GM19193 (cell line): Measurements from ENCODE around the gene TIMP2.

Experiments
- POLR2A ChIP-seq: IDR thresholded peaks from 4 replicates; pipeline ENCODE4 v1.6.1; 2011; ENCODE audit not compliant: insufficient read depth, insufficient read length; ENCODE audit errors: extremely low read depth

Gene TIMP2

GRCh38 chr17:78892520-78892919 lies 32.7 kb downstream of the TIMP2 start:
- no peak for TF ChIP-seq POLR2A

DNA sequence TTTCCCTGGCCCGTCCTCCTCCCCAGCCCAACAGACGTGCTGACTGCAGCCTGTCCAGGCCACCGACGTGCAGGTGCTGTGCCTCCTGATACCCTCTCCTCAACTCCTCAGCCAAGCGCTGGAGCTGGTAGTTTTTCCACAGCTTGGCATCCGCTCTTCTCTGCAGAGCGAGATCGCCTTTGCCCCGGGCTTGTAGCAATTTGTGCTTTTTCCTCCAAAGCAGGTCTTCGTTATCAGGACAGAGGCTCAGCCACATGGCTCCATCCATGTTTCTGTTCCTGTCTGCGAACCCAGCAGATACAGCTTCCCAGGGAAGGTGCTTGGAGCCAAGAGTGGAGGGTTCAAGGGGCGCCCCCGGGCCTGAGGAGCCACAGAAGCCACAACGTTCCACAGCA lies 33.1 kb downstream of the TIMP2 start:
- TF ChIP-seq POLR2A, result no peak

- no peak for TF ChIP-seq POLR2A
Observed at GRCh38 chr17:78891406-78892061, 33.7 kb downstream of the TIMP2 start.

- no peak for TF ChIP-seq POLR2A
Observed at GRCh38 chr17:78890498-78890897, 34.7 kb downstream of the TIMP2 start.

DNA sequence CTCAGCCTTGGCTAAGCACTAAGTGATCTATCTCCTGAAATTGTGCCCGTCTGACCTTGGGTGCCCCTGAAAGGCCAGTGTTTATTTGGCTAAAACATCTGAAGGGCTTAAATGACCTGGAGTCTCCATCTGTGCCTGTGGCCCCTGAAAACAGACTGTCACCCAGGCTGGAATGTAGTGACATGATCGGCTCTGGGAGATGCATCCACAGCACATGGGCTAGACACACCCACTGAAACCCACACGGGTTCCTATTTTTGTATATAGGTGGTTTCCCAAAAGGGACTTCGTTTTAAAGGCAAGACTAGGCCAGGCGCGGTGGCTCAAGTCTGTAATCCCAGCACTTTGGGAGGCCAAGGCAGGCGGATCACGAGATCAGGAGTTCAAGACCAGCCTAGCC lies 35.7 kb downstream of the TIMP2 start:
- no peak for TF ChIP-seq POLR2A

DNA sequence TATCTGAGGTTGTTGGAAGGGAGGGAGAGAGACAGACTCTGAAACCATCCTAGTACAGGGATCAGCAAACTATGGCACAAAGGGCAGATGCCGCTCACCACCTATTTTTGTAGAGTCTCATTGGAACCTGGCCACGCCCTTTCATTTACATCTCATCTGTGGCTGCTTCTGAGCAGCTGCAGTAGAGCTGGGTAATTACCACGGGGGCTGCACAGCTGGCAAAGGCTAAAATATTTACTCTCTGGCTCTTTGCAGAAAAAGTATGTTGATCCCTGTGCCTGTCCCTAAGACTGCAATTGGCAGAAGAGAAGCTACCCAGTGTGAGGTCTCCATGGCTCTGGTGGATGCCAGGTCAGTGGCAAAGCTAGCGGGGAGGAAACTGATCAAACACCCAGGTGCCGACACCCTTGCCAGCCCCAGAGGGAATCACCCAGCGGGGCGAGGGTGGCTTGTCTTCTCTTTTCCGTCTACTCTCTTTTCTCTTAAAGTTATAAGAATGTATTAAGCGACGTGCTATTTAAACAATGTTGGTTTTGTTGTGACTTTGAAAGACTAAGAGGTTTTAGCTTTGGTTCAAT lies 36.2 kb downstream of the TIMP2 start:
- no peak for TF ChIP-seq POLR2A

GRCh38 chr17:78886954-78887353 lies 38.2 kb downstream of the TIMP2 start:
- TF ChIP-seq POLR2A, result no peak

- TF ChIP-seq POLR2A, result no peak
Observed at GRCh38 chr17:78885956-78886355, 39.2 kb downstream of the TIMP2 start.

GRCh38 chr17:78884876-78885667 lies 40.1 kb downstream of the TIMP2 start:
- no peak for TF ChIP-seq POLR2A

DNA sequence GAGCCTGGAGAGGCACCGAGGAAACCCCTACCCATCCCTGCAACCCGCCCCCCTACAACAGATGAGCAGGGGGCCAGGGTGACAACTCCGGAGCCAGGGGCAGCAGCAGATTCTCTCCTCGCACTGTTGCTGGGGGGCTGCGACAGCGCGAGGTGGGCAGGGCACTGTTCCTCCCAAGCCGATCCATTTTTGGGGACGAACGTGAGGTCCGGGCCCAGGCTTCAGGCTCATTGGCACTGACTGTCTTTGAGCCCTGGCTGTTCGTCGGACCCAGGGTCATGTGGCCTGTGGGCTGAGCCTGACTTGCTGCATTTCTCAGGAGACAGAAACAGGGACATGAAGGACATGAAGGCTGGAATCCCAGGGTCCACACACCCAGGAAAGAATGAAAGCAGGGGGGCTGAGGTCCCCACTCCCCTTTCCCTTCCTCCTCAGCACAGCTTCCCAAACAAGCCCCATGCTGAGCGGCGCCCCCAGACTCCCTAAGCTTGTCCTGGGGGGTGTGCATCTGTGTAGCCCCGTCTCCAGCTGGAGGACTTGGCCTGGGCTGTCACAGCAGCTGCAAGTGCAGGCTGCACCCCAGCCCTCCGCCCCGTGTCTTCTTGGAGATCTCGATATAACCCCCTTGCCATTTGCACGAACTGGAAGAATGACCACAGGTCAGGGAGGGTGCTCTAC lies 40.9 kb downstream of the TIMP2 start:
- no peak for TF ChIP-seq POLR2A

GRCh38 chr17:78883533-78884131 lies 41.6 kb downstream of the TIMP2 start:
- TF ChIP-seq POLR2A, result no peak

DNA sequence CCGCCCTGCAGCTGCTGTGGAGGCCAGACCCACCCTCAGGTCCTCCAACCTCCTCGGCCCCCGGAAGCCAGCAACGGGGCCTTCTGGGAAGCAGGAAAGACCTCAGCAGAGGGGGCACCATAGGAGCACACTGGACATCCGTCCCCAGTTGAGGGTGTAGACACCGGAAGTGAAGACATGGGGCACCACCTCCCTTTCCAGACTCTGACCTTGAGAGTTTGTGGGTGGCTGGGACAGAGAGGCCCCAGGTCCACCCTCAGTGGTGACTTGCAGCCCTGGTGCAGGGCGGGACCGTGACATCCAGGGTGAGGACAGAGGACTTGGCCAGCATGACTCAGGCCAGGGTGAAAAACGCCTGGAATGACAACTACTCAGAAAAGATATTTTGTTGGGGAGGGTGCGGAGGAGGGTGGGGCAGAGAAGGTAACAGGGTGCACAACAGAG lies 42.1 kb downstream of the TIMP2 start:
- no peak for TF ChIP-seq POLR2A

GRCh38 chr17:78882540-78883088 lies 42.6 kb downstream of the TIMP2 start:
- no peak for TF ChIP-seq POLR2A

DNA sequence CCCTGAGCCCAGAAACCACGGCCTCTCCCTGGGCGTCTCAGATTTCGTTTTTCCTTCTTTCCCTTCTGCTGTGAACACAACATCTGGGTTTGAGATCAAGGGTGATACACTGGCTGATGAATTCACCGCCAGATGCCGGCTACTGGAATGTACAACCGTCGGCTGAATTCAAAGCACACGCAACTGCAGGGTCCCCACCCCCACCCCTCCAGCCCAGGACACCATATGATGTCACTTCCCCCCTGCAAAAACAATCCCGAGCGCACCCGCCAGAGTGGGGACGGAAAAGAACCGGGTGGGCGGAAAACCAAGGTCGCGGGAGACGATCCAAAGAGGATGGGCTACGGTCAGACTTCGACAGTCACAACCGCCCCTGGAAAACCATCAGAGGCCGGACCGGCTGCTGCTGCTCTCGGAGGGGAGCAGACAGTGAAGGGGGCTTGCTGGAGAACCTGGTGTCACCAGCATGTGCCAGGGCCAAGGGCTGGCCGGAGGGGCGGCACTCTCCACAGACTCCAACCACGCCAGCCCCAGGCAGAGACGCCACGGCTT lies 45.5 kb downstream of the TIMP2 start:
- TF ChIP-seq POLR2A, result no peak
